NCI-H2029 treated with DMSO at 0.1 percent for 48 hours (cell line): ENCODE measurements around the gene KCNAB2.

Source experiments
- DNase-seq: peaks from one replicate; lab custom pipeline; 2025; lab: John Stamatoyannopoulos, UW

The KCNAB2 gene

DNA sequence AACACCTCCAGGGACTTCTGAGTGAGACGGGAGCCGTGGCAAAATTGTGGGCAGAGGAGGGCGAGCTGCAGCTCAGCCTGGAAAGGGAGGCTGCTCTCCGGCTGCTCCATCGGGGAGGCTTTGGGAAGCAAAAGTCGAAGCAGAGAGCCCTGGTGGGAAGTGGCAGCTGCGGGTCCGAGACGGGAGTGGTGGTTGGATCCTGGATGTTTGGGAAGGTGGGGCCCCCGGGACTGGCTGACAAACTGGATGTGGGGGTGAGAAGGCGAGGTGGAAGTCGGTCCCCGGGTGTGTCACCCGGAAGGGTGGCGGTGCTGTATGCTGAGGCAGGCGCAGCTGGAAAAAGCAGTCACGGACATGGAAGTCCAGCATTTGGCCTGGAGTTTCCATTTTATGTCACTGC lies 52.1 kb downstream of the KCNAB2 start:
- no peak for DNase-seq

DNA sequence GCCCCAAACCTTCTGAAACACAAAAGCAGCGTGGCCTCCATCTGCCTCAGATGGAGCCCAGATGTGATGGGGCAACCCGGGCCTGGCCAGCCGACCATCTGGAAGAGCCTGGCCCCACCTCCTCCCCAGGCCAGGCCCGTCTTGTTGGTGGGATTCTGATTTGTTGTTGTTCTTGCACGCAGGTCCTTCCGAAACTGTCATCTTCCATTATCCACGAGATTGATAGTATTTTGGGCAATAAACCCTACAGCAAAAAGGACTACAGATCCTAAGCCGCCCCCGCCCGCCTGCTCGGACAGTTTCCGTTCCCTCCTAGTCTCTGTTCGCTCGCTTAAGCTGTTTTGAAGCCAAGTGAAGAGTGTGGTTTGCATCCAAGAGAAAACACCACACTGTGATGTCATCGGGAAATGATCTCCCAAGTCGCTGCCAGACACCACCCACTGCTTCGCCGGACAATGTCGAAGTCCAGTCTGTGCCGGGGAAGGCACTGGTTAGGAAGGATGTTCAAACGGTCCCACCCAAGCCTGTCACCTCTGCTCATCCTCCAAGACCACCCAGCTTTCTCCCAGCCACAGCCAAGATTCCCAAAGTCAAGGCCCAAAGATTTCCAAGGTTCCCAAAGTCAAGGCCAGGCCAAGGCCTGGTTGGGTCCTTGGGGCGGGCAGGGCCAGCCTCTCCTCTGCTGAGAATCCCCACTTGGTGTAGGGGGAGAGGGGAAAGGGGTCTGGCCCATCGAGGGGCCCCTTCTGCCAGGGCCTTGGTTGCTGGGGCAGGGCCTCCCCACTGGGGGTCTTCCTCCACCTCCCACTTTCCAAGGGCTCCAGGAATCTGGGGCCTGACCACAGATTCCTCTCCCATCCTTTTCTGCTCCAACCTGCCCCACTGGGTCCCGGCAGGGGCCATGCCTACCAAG lies 52.9 kb downstream of the KCNAB2 start:
- DNase-seq = no peak

DNA sequence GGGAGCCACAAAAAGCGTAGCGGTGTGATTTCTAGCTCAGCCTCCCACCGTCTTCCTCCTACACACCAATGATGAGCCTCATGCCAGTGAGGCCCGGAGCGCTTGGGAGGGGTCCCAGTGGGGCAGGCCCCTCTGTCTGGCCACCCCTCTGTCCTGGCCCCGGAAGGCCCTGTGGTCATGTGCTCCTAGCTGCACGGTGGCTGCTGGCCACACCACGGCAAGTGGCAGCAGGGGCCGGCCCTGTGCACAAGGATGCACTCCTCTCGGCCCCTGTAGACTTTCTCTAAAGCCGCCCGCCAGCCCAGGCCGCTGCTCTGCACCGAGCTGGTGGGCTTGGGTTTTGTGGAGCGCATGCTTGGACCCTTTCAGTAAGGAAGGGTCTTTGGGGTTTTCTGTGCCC lies 53.6 kb downstream of the KCNAB2 start:
- no peak for DNase-seq

GRCh38 chr1:6099787-6100765 lies 54.4 kb downstream of the KCNAB2 start:
- DNase-seq = no peak

DNA sequence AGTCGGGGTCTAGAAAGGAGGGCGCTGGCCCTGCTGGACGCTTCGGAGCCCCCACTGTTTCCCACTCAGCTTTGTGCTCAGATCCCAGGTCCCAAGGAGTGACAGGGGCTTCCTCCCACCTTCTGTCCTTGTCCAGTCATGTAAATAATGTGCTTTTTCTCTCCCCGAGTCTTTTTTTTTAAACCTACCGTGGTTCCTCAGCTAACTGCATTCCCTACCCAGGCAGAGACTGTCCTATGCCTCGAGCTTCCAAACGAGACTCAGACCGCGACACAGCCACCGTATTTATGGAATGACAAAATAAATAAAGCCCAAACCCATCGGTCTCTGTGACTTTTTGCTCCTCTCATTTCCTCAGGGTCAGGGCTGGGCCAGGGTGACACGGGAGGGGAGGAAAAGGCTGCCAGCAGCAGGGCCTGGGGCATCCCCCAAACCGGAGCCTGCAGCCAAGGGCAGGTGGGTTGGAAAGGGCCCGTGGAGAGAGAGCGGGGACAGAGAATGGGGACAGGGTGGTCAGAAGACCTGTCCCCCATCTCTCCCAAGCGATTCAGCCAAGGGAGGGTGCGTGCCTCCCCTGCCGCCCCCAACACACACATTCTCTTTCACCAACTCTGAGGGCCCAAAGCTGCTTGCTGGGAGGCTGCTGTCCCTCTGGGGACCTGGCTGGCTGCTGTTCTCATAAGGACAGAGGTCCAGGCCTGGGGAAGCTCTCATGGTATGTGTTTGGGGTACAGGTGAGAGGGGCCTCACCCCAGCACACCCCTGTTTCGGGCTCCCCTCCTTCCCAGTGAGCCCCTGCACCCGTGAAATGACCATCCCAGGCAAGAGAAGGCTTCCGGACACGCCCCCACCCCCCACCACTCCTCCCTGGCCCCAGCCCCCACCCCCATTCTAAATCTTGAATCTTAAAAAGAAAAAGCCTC lies 55.4 kb downstream of the KCNAB2 start:
- no peak for DNase-seq

GRCh38 chr1:6101826-6102531 lies 56.3 kb downstream of the KCNAB2 start:
- no peak for DNase-seq

DNA sequence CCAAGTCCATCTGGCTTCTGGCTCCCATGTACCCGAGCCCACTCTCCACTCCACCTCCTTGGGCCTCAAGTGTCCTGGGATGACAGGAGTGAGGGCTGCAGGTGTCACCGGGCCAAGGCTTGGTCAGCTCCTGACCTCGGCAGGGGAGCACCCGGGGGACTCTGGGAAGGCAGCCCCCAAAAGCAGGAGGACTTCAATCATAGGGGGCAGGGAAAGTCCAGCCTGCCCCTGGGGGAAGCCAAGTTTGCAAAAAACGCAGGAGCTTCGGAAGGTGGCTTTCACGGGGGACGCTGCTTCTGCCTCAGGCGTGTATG lies 56.8 kb downstream of the KCNAB2 start:
- DNase-seq = no peak

GRCh38 chr1:6103111-6103853 lies 57.6 kb downstream of the KCNAB2 start:
- DNase-seq = no peak

GRCh38 chr1:6103854-6104530 lies 58.3 kb downstream of the KCNAB2 start:
- no peak for DNase-seq

DNA sequence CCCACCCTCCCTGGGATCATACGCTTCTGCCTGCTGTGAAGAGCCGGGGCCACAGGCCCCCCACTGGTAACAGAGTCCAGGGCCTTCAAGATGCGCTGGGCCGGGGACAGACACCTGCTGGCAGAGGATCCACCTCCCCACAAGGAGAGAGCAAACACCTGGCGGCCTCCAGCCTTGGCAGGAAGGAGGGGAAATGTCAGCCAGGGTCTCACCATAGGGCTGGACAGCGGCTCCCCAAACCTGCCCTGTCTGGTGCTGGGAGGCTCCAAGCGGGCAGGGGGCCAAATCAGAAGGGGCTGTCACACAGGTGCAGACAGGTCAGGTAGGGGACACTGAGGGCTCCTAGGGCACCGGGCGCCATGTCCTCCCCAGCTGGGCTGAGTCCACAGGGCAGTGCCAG lies 58.9 kb downstream of the KCNAB2 start:
- DNase-seq = no peak

- DNase-seq = no peak
These were observed 59.6 kb downstream of the KCNAB2 start for GRCh38 chr1:6105218-6105679.

DNA sequence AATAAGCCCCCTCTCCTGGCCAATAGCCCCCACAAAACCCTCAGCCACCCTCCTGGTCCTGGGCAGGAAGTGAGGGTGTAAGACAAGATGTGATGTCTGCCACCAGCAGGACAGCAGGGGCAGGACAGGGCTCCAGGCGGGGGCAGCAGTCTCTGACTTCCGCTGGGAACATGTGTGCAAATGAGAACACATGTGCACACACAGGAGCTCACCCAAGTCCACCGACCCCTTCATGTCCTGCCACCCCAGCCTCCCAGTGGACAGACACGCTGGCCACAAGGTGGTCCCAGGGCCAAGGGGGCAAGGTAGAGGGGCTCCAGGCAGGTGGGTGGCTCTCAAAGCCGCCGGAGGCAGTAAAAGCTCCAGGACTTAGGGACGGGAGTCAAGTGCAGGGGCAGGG lies 60.1 kb downstream of the KCNAB2 start:
- DNase-seq = no peak

GRCh38 chr1:6106321-6106731 lies 60.6 kb downstream of the KCNAB2 start:
- DNase-seq = no peak

DNA sequence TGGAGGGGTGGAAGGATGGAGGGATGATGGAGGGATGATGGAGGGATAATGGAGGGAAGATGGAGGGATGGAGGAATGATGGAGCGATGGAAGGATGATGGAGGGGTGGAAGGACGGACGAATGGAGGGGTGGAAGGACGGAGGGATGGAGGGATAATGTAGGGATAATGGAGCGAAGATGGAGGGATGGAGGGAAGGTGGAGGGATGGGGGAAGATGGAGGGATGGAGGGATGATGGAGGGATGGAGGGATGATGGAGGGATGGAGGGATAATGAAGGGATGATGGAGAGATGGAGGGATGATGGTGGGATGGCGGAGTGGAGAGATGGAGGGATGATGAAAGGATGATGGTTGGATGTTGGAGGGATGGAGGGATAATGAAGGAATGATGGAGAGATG lies 61.3 kb downstream of the KCNAB2 start:
- DNase-seq = no peak

DNA sequence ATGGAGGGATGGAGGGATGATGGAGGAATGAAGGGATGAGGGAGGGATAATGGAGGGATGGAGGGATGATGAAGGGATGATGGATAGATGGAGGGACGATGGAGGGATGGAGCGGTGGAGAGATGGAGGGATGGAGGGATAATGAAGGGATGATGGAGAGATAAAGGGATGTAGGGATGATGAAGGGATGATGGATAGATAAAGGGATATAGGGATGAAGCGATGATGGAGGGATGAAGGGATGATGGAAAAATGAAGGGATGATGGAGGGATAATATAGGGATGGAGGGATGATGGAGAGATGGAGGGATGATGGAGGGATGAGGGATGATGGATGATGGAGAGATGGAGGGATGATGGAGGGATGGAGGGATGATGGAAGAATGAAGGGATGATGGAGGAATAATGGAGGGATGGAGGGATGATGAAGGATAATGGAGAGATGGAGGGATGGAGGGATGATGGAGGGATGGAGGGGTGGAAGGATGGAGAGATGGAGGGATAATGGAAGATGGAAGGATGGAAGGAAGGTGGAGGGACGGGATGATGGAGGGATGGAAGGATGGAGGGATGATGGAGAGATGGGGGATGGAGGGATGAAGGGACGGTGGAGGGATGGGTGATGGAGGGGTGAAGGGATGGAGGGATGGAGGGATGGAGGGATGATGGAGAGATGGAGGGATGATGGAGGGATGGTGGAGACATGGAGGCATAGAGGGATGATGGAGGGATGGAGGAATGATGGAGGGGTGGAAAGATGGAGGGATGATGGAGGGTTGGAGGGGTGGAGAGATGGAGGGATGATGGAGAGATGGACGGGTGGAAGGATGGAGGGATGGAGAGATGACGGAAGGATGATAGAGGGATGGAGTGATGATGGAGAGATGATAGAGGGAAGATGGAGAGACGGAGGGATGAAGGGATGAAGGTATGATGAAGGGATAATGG lies 62.0 kb downstream of the KCNAB2 start:
- no peak for DNase-seq

GRCh38 chr1:6108476-6108875 lies 62.8 kb downstream of the KCNAB2 start:
- DNase-seq = no peak

DNA sequence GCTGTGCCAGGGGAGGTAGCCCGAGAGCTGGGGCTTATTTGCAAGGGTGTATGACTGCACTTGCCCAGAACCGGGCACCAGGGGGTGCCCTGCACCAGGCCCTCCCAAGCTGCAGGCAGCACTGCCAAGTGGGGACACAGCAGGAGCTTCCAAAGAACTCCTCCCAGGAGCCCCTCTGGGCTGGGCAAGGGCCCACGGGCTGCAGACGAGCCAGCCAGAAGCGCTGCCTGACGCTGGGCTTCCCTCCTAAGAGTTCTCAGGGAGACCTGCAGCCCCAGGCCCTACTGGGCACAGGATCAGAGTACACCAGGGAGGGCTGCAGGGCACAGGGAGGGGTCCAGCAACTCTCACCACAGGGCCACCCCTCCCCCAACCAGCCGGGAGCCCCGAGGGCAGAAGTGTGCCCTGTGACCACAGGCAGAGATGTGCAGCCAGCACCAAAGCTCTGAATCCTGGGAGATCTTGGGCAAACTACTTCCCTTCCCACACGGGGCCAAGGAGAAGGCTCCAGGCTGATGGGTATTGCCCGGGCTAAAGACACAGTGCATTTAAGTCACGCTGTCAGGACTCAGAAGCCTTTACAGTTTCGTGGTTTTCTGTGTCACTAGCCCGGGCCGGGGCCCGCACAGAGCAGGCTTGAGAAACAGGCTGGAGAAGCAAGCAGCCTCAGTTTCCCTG lies 63.4 kb downstream of the KCNAB2 start:
- no peak for DNase-seq

GRCh38 chr1:6109688-6110087 lies 64.0 kb downstream of the KCNAB2 start:
- no peak for DNase-seq
